GM18951 (cell line): ENCODE data around the gene P3R3URF.
"Not testable (repeated sequence)": the region's sequence is repeated elsewhere in the genome, so short reads cannot be mapped to it uniquely, and the experiment has no call there.

ENCODE experiments used
- POLR2A ChIP-seq: IDR thresholded peaks from 4 replicates; pipeline ENCODE4 v1.6.1; 2011; ENCODE audit warnings: mild to moderate bottlenecking; ENCODE audit not compliant: insufficient read length, insufficient read depth; ENCODE audit errors: extremely low read depth
- in situ Hi-C: fragments of 300-500 bp; cut with MboI; formaldehyde crosslinking; loops from one replicate; pipeline ENCODE4 v1.12.0; 2022; ENCODE audit warnings: low sequenced_read_pairs, mixed read lengths, inconsistent platforms; ENCODE audit not compliant: unreplicated experiment

P3R3URF gene

DNA sequence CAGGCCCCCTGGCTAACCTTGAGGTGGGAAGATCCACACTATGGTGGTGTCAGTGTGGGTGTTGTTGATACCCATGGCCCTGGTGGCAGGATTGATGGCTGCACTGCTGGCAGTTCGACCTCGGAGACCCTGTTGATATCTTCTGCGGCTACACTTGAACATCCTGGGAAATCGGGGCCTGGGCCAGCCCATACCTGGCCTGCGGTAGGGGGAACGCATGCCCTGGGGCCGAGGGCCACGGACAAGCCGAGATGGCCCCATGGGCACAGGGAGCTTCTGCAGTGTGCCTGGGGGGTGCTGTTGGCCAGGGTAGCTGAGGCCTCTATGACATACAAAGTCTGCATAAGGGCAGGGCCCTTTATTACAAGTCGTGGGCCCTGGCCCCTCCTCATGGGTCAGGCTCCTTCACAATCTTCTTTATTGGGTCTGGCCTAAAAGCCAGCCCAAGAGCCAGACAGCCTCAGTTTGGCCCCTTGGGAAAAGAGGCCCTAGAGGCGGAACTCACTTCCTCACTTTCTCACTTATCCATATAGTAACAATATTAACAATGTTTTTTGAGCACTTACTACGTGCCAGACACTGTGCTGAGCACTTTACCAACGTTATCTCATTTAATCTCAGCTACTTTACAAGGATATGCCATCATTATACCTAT lies at the start of gene P3R3URF:
Gene P3R3URF, minus strand, starts transcription at position 278 of the 655 bp plus-strand sequence. Its CDS starts 17 bp downstream, at position 261.
- in situ Hi-C loops, result no loop called here
- no peak for TF ChIP-seq POLR2A

DNA sequence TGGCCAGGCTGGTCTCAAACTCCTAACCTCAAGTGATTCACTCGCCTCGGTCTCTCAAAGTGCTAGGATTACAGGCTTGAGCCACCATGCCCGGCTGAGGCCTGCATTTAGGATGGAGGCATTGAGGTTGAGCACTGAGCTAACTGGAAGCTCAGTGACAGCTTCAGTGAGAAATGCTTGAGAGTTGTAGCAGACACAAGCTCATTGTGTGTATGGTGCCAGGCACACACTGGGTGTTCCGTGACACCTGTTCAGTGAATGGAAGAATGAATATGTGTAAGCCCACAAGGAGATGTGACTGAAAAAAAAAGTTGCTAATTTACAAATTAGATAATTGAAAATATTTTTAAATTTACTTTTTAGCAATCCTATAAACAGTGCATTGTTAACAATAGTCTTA lies 48.7 kb upstream of the P3R3URF start:
- in situ Hi-C loops, result no loop called here
- TF ChIP-seq POLR2A, result no peak

DNA sequence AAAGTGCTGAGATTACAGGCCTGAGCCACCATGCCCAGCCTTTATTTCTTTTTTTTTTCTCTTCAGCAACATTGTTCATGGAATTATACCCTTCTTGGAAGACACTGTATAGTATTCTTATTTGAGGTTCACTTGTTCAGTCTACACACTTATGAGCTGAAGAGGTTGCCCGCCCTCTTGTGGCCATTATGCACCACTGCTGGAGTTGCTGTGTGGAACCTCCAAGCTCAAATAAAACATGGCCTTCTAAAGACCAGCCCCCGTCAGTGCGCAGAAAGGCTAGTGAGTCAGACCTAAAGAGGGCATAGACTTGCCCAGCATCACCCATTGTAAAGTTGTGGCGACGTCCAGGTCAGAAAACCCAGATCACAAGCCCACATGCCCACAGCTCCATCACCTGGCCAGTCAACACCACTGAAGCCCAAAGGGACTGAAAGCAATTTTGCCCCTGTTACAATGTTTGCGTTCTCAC lies 47.2 kb upstream of the P3R3URF start:
- in situ Hi-C loops, result no loop called here
- TF ChIP-seq POLR2A, result no peak

DNA sequence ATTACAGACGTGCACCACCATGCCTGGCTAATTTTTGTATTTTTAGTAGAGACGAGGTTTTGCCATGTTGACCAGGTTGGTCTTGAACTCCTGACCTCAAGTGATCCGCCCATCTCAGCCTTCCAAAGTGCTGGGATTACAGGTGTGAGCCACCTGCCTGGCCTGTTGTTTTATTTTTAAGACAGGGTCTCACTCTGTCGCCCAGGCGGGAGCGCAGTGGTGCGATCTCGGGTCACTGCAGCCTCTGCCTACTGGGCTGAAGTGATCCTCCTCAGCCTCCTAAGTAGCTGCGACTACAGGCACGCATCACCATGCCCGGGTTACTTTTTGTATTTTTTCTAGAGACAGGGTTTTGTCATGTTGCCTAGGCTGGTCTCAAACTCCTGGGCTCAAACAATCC lies 46.8 kb upstream of the P3R3URF start:
- in situ Hi-C loops, result not testable (repeated sequence)

DNA sequence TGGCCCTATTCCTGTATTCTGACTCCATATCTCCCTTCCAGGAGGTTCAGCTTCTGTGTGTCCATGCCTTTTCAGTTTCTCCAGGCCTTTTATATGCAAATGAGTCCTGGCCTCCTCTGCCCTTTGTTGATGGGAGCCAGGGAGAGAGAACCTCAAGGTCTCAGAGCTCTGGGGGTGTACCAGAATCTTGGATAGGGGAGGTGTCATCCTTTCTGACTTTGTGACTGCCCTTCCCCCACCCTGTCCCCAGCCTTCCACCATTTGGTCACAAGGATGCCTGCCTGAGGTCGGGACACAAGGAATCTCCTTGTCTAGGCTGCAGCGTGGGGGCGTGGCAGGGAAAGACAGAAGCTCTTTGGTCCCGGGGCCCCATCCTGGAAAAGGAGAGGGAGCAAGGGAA lies 45.5 kb upstream of the P3R3URF start:
- in situ Hi-C loops, result no loop called here
- no peak for TF ChIP-seq POLR2A

DNA sequence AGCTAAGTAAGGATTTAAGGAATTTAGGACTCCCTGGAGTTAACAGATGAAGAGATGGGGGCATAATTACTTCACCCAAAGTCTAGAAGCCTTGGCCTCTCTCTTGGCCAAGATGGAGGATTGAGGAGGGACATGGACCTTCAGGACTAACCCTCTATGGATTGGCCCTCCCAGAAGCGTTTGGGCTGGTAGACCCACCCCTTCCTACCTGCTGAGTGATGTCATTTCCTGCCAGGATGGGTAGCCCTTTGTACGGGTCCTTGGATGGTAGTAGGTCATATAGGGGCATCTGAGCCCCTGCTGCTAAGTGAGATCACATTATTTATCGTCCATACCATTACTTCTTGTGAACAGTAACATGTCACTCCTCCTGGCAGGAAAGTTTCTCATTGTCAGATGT lies 44.5 kb upstream of the P3R3URF start:
- TF ChIP-seq POLR2A, result no peak
- in situ Hi-C loops, result no loop called here

DNA sequence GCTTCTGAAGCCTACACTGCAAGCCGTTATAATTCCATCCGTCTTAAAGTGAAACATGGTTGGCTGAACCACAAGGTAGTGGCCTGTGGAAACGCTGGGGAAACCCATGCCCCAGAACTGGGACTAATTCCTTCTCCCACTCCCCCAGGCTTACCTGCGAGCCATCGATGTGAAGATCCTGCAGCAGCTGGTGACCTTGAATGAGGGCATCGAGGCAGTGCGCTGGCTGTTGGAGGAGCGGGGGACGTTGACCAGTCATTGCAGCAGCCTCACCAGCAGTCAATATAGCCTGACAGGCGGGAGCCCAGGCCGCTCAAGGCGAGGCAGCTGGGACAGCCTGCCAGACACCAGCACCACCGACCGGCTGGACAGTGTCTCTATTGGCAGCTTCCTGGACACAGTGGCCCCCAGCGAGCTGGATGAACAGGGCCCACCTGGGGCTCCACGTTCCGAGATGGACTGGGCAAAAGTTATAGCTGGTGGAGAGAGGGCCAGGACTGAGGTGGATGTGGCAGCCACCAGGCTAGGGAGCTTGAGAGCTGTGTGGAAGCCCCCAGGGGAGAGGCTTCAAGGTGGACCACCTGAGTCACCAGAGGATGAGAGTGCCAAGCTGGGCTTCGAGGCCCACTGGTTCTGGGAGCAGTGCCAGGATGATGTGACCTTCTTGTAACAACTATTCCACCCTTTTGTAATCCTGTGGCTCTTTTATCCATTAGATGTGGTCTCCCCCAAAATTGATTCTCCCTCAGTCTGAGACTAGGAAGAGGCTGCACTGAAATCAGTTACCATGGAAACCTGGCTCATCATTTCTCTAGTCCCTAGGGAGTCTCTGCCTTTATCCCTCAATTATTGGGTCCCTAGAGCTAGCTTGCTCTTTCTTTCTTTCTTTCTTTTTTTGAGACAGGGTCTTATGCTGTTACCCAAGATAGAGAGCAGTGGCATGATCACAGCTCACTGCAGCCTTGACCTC lies 43.5 kb upstream of the P3R3URF start:
- TF ChIP-seq POLR2A, result no peak
- in situ Hi-C loops, result no loop called here

DNA sequence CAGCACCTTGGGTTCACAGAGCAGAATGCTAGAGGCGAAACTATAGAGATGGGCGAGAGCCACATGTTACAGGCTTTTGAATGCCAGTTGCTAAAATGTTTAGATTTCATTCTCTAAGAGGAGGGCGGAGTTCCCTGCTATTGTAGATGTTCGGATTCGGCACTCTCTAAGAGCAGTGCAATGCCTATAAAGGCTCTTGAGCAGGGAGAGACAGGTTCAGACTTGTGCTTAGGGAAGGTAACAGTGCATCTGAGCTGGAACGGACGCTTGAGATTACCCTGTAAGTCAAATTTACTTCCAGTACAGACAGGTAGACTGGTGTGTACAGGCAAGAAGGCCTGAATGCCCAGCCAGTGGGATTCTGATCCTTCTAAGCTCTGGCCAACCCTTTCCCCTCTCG lies 42.2 kb upstream of the P3R3URF start:
- in situ Hi-C loops, result no loop called here
- no peak for TF ChIP-seq POLR2A

DNA sequence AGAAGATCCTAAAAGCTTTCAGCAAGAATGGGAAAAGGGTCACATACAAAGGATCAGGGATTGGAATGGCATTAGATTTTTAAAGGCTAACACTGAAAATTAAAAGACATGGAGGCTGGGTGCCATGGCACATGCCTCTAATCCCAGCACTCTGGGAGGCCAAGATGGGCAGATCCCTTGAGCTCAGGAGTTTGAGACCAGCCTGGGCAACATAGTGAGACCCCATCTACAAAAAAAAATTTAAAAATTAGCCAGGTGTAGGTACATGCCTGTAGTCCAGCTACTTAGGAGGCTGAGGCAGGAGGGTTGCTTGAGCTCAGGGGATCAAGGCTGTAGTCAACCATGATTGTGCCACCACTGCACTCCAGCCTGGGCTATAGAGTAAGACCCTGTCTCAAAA lies 39.2 kb upstream of the P3R3URF start:
- in situ Hi-C loops, result no loop called here

DNA sequence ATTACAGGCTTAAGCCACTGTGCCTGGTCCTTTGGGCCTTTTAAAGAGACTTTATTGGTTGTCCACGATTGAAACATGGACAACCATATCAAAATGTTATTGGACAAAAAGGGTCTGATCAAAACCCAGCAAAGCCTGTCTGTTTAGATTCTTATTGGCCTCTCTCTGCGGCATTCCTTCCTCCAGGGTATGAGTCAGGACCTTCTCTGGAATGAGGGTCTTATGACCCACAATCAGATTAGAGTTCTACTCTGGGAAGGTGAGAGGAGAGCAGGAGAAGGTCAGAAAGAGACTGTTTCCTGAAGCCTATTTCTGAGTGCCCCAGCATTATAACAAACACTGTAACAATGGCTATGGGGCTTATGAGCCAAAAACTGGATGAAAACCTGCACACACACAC lies 34.8 kb upstream of the P3R3URF start:
- no peak for TF ChIP-seq POLR2A
- in situ Hi-C loops, result no loop called here

More for the DNA sequence above, 39.2 kb upstream of the P3R3URF start:
- TF ChIP-seq POLR2A, result no peak

DNA sequence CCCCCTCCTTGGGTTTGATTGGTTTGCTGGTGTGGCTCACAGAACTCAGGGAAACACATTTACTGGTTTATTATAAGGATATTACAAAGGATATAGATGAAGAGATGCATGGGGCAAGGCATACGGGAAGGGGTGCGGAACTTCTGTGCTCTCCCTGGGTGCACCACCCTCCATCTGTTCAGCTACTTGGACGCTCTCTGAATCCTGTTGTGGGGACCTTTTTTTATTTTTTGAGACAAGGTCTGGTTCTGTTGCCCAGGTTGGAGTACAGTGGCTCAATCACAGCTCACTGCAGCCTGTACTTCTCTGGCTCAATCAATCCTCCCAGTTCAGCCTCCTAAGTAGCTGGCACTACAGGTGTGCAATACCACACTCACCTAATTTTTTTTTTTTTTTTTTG lies 34.3 kb upstream of the P3R3URF start:
- no peak for TF ChIP-seq POLR2A
- in situ Hi-C loops, result no loop called here

DNA sequence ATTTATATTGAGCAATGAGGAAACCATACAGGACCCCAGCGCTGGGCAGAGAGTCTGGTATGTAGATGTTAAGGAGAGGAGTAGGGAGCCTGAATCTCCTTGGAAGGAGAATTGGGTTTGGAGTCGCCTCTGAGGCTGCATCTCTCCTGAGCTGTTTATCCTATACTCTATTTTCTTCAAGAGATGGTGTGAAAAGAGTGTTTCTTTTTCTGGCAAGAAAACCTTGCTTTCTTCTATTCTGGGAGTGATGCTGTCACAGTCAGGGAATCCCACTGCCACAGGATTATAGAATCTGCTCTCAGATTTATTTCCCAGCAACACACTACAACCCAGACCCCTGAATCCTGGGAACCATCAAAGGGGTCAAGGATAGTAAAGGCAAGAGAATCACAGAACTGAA lies 30.1 kb upstream of the P3R3URF start:
- in situ Hi-C loops, result no loop called here
- no peak for TF ChIP-seq POLR2A

DNA sequence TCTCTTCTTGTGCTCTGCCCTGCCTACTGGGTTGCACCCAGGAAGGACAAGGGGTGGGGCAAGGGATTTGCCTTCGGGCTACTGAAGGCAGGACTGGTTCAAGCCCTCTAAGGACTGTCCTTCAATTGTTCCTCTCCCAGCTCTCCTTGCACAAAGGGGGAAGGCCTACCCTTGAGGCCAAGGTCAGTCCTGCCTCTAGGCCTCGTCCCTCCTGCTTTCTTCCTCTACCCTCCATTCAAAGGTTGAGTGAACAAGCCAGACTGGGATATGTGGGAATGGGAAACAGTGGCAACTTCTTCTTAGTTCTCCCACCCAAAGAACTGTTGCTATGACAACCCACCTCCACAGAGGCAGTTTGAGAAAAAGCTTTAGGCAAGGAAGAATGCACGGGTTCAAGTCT lies 29.5 kb upstream of the P3R3URF start:
- no peak for TF ChIP-seq POLR2A
- in situ Hi-C loops, result no loop called here

DNA sequence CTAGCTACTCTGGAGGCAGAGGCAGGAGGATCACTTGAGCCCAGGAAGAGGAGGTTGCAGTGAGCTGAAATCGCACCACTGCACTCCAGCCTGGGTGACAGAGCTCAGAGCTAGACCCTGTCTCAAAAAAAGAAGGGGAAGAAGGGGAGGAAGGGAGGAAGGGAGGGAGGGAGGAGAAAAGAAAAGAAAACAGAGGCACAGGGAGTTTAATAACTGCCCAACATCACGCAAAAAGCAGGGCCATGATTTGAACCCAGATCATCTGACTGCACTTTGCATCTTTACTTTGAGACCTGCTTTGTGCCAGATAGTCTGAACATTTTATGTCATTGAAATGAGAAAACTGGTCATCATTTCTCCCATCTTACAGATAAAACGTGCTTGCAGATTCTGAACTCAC lies 28.9 kb upstream of the P3R3URF start:
- in situ Hi-C loops, result no loop called here

More for the DNA sequence above, 28.9 kb upstream of the P3R3URF start:
- TF ChIP-seq POLR2A, result no peak
